ENCODE measurements around the gene EXT2.

EXT2 gene

DNA sequence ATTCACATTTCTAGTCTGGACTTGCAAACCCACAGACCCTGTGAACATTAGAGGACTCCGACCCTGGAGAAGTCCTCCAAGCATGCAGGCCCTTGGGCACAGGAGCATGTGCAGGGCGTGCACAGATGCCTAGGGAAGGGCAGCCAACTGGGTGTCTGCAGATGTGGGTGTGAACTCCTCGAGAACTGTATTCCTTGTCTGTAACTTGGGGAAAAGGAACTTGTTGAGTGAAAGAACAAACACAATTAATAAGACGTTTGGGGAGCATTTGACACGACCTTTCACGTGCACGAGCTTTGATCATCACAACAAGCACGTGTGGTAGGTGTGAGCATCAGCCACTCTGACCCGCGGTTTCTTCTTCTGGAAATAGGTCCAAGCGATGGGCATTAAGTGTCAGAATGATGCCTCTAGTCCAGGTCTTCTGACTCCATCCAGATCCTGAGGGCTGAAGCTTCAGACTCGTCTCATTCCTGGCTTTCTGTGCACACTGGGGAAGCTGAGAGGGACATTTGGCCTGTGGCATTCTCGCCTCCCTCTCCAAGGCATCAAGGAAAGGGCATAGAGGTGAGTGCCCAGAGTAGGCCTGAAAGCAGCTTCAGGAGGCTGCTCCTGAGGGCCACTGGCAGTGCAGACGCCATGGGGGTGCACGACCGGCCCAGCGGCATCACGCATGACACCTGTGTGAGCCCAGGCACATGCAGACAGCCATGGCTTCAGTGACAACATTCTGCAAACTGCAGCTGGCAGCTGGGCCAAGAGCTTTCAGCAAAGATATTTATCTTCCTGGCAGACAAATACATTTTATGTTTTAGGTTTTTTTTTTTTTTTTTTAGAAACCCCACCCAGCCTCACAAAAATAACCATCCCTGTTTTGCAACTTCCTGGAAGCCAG is 182.0 kb downstream of the EXT2 start:
- Mint-ChIP-seq H3K36me3 (ENCODE audit: low read depth) (no peaks in the 10 kb centered on the region), H3K4me3 (no peak overlapping the region), H3K27ac (no peak overlapping the region), H3K9me3 (no peaks in the 10 kb centered on the region), H3K27me3 (no peaks in the 10 kb centered on the region), H3K4me1 (ENCODE audit: low read depth) (no peaks in the 10 kb centered on the region)
- intact Hi-C loops (cut with micrococcal nuclease), result no loop called here

DNA sequence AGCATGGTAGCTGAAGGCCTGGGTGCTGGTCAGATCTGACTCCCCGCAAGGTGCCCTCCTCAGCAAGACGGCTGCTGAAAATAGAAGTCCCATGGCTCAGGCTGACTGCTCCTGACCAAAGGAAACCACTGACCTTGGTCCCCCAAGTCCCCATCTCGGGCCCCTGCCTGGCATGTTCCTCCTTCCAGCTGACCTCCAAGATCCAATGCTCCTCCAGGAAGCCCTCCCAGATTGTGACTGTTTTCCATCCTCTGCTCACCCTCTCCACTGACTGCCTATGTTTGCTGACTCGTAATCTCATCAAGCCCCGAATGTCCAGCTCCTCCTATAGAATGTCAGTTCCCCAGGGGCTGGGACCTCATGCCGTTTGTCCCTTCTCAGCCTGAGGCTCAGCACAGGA is 184.0 kb downstream of the EXT2 start:
- intact Hi-C loops (cut with micrococcal nuclease), result no loop called here
- no peaks in the 10 kb centered on the region for H3K9me3 Mint-ChIP-seq
- H3K4me3 Mint-ChIP-seq, result no peak overlapping the region
- H3K27me3 Mint-ChIP-seq, result peaks cover 2% of the 10 kb centered on the region
- H3K4me1 Mint-ChIP-seq (ENCODE audit: low read depth), result no peaks in the 10 kb centered on the region
- H3K36me3 Mint-ChIP-seq (ENCODE audit: low read depth), result no peaks in the 10 kb centered on the region
- no peak overlapping the region for H3K27ac Mint-ChIP-seq

DNA sequence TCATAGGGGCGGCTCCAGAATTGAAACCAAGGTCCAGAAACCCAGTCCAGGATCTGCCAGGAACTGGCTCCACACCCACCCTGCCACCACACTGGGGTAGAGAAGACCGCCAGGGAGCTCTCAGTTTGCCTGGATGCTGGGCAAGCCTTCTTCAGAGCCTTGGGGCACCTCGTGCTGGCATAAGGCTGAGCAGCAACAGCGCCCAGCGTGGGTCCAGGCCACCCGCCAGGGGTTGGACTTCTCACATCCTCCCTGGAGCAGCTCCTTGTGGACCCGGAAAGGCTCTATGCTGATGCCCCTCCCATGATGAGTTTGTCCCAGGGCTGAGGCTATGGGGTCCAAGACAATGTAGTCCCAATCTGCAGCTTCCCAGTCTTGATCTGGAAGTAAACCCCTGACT is 184.8 kb downstream of the EXT2 start:
- no peak overlapping the region for H3K4me3 Mint-ChIP-seq
- H3K27me3 Mint-ChIP-seq, result peaks cover 2% of the 10 kb centered on the region
- H3K4me1 Mint-ChIP-seq (ENCODE audit: low read depth), result no peaks in the 10 kb centered on the region
- intact Hi-C loops (cut with micrococcal nuclease), result no loop called here
- H3K36me3 Mint-ChIP-seq (ENCODE audit: low read depth), result no peaks in the 10 kb centered on the region
- H3K9me3 Mint-ChIP-seq, result no peaks in the 10 kb centered on the region
- no peak overlapping the region for H3K27ac Mint-ChIP-seq

DNA sequence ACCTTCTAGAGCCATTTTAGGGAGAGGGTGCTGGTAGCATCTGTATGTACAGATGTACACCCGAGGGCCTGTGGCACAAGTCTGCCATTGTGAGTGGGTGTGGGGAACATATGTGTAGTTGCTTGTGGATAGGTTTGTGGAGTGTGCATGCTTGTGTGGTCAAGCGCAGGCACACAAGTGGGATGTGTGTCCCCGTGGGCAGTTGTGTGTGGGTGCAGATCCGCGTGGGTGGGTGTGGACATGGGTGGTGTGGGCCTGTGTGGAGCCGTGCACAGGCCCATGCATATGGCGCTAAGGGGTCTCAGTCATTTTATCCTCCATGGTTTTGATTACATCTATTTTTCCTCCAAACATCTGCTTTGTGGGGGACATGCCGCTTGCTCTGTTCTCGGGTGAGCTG is 185.7 kb downstream of the EXT2 start:
- no peaks in the 10 kb centered on the region for H3K9me3 Mint-ChIP-seq
- peaks cover 2% of the 10 kb centered on the region for H3K27me3 Mint-ChIP-seq
- intact Hi-C loops (cut with micrococcal nuclease), result no loop called here
- H3K4me3 Mint-ChIP-seq, result no peak overlapping the region
- no peaks in the 10 kb centered on the region for H3K4me1 Mint-ChIP-seq (ENCODE audit: low read depth)
- H3K27ac Mint-ChIP-seq, result no peak overlapping the region
- H3K36me3 Mint-ChIP-seq (ENCODE audit: low read depth), result no peaks in the 10 kb centered on the region

DNA sequence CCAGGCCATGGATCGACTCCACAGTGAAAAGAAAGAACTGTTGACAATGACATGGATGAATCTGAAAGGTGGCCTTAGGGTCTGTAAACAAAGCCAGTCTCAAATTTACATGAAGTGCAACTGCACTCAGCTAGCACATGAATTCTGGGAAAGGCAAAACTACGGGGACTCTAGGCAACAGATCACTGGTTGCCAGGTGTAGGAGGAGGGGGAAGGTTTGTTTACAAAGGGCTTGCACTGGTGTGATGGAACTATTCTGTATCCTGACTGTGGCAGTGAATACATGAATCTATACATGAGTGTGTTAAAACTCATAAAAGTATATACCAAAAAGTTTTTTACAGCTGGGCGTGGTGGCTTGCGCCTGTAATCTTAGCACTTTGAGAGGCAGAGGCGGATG is 187.1 kb downstream of the EXT2 start:
- Mint-ChIP-seq H3K27me3 (peaks cover 6% of the 10 kb centered on the region), H3K27ac (no peak overlapping the region), H3K9me3 (no peaks in the 10 kb centered on the region), H3K4me1 (ENCODE audit: low read depth) (no peaks in the 10 kb centered on the region), H3K4me3 (no peak overlapping the region), H3K36me3 (ENCODE audit: low read depth) (no peaks in the 10 kb centered on the region)
- intact Hi-C loops (cut with micrococcal nuclease), result no loop called here

DNA sequence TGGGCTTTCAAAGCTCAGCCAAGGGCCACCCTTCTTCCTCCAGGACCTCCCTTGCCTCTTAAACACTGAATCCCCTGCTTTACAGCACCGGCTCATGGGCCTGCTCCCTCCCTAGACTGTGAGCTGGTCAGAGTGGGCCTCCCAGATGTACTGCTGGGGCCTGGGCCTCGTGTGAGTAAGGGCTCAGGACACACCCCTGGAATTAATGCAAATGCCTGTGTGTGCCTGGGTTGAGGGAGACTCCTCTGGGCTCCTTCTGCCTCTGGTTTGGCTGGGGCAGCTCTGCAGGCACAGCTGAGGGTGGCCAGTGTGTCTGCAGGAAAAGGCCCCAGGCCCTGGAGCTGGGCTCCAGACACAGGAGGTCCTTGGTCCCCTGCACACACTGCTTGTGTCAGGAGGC is 190.3 kb downstream of the EXT2 start:
- Mint-ChIP-seq H3K4me1 (ENCODE audit: low read depth) (no peaks in the 10 kb centered on the region), H3K27me3 (peaks cover 6% of the 10 kb centered on the region), H3K27ac (no peak overlapping the region), H3K36me3 (ENCODE audit: low read depth) (no peaks in the 10 kb centered on the region), H3K4me3 (no peak overlapping the region), H3K9me3 (no peaks in the 10 kb centered on the region)
- intact Hi-C loops (cut with micrococcal nuclease), result loop anchor here (1.0 to 5.0 kb wide), 2 partner anchors 253 to 332 kb away; no protein-coding TSS in a partner anchor

DNA sequence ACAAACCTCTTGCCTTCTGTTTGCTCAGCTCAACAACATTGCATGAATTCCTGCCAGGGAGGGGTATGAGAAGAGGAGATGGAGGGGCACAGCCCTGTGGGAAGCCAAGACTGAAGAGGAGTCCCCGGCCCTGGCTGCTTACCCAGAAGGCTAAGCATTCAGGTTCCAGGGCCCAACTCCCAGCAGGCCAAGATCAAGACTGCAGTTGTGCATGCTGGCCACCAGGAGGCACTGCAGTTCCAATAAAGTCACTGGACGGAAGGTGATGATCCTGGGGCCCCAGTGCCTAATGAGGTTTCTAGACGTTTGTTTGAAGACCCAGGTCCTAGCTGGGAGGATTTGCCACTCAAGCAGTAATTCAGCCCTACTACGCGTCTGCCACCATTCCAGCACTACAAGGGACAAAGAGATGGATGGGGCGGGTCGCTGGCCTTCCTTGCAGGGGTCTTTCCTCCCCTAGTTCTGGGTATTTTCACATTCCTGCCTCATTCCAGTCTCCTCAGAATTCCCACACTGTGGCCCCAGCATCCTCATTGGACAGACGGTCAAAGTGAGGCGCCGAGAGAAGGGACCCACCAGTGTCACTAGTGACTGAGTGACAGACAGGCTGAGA is 190.9 kb downstream of the EXT2 start:
- H3K27me3 Mint-ChIP-seq, result peaks cover 9% of the 10 kb centered on the region
- intact Hi-C loops (cut with micrococcal nuclease), result loop anchor here (1.0 to 5.0 kb wide), 2 partner anchors 252 to 331 kb away; no protein-coding TSS in a partner anchor
- no peaks in the 10 kb centered on the region for H3K9me3 Mint-ChIP-seq
- H3K4me1 Mint-ChIP-seq (ENCODE audit: low read depth), result no peaks in the 10 kb centered on the region
- H3K36me3 Mint-ChIP-seq (ENCODE audit: low read depth), result no peaks in the 10 kb centered on the region
- H3K27ac Mint-ChIP-seq, result no peak overlapping the region
- no peak overlapping the region for H3K4me3 Mint-ChIP-seq

DNA sequence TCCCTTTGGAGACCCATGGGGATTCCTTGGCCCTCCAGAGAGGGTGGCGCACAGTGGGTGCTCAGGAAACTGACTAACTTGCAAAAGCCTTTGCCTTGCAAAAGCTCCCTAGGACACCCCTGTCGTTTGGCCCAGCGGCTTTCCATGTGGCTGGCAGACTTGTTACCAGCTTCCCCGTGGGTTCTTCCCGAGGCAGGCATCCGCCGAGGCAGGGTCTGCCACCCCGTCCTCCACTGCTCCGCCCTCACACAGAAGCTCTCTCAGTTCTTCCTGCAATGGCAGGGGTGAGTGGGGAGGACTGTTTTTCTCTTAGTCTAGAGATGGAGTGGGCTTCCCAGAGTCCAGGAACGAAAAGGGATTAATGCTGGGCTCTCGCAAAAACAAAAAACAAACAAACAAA is 191.4 kb downstream of the EXT2 start:
- Mint-ChIP-seq H3K27me3 (peaks cover 10% of the 10 kb centered on the region), H3K4me1 (ENCODE audit: low read depth) (no peaks in the 10 kb centered on the region), H3K27ac (no peak overlapping the region), H3K9me3 (no peaks in the 10 kb centered on the region), H3K4me3 (no peak overlapping the region), H3K36me3 (ENCODE audit: low read depth) (no peaks in the 10 kb centered on the region)
- intact Hi-C loops (cut with micrococcal nuclease), result loop anchor here (1.0 to 5.0 kb wide), 2 partner anchors 251 to 330 kb away; no protein-coding TSS in a partner anchor

DNA sequence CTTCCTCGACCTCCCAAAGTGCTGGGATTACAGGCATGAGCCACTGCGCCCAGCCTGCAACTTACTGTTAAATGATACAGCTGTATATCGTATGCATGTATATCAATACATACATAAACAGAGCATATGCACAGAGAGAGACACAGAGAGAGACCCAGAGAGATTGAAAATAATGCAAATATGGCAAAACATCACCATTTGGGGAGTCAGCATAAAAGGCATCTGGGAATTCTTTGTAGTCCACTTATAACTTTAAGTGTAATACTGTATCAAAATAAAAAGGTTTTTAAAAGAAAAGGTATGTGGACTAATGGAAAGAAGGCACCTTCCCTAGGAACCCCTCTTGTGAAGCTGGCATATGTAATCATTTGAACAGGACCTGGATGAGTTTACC is 192.7 kb downstream of the EXT2 start:
- peaks cover 12% of the 10 kb centered on the region for H3K27me3 Mint-ChIP-seq
- H3K4me1 Mint-ChIP-seq (ENCODE audit: low read depth), result no peaks in the 10 kb centered on the region
- H3K36me3 Mint-ChIP-seq (ENCODE audit: low read depth), result no peaks in the 10 kb centered on the region
- intact Hi-C loops (cut with micrococcal nuclease), result loop anchor here (5.0 kb wide), 1 partner anchor 329 kb away; no protein-coding TSS in a partner anchor
- H3K9me3 Mint-ChIP-seq, result no peaks in the 10 kb centered on the region
- no peak overlapping the region for H3K27ac Mint-ChIP-seq
- no peak overlapping the region for H3K4me3 Mint-ChIP-seq

DNA sequence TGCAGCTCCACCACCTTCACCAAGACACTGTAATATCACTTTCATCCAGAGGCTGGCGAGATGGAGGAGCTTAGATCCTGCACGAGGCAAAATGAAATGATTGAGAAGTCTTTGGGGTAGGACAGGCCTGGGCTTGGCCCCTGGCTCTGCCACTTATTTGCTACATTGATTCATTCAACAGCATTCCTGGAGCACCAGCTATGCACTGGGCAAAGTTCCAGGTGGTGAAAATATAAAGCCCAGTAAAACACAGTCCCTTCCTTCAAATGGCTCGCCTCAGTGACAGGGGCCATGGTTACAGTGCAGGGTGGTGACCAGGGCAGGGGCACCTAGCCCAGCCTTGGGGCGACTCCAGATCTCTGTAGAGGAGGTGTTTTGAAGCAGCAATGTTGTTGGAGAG is 194.7 kb downstream of the EXT2 start:
- intact Hi-C loops (cut with micrococcal nuclease), result no loop called here
- Mint-ChIP-seq H3K36me3 (ENCODE audit: low read depth) (no peaks in the 10 kb centered on the region), H3K27ac (no peak overlapping the region)

More for the DNA sequence above, 194.7 kb downstream of the EXT2 start:
- H3K4me3 Mint-ChIP-seq, result no peak overlapping the region
- H3K4me1 Mint-ChIP-seq (ENCODE audit: low read depth), result no peaks in the 10 kb centered on the region
- H3K27me3 Mint-ChIP-seq, result peaks cover 10% of the 10 kb centered on the region
- H3K9me3 Mint-ChIP-seq, result no peaks in the 10 kb centered on the region
